GM21360 (cell line): ENCODE data around the gene ECE1.

Experiments used
- ATAC-seq: cut with Tn5 transposase; IDR thresholded peaks from one replicate; pipeline ENCODE4 v1.9.1; 2021; ENCODE audit warnings: mild to moderate bottlenecking, moderate library complexity; ENCODE audit not compliant: unreplicated experiment

Gene ECE1

DNA sequence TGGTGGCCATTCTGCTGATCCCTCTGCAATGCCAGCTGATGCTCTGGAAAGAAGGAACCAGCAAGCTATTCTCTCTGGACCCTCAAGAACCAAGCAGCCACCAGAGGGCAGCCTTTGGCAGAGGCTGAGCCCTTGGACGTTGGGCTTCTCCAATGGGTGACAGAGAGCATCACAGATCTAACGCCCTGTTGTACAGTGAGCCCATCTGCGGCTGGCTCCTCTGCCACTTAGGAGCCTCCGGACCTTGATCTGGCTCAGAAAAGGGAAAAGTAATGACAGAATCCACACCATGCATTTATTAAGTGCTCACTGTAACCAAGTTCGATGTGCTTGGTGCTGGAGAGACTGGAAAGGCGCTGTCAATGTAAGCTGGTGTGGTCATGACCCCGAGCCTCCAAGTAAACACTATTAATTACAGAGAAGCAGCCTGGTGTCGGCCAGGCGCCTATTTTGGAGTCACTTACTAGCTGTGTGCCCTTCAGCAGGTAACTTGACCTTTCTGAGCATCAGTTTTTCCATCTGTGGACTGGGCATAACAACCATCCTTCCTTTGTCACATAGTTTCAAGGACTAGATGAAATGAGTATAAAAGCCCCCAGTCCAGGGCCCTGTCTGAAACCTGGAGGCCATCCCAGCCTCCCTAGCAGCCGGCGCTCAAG, 34.9 kb downstream of the ECE1 start:
- ATAC-seq = no peak

DNA sequence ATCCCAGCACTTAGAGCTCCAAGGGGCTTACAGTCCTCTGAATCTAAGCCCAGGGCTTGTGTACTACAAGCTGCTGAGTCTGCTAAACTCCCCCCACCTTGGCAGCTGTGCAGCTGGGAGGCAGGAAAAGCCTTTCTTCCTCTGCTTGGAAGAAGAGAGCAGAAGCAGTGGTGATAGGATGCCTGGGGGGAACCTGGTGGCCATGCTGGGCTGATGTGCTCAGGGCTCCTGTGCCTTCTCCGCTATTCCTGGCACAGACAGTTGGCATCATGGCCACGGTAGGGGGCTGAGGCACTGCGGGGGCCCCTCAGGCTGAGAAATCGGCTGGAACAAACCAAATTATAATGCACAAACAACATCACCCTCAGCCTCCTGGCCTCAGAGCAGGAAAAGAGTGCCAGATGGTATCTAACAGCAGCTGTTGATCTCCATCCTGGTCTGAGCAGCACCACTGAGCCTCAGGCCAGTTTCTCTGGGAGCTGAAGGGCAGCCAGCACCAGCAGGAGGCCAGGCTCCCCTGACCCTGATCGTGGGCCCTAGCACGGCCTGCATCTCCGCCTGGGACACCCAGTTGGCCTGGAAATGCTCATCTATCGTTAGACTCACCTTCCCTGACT, 35.8 kb downstream of the ECE1 start:
- no peak for ATAC-seq

DNA sequence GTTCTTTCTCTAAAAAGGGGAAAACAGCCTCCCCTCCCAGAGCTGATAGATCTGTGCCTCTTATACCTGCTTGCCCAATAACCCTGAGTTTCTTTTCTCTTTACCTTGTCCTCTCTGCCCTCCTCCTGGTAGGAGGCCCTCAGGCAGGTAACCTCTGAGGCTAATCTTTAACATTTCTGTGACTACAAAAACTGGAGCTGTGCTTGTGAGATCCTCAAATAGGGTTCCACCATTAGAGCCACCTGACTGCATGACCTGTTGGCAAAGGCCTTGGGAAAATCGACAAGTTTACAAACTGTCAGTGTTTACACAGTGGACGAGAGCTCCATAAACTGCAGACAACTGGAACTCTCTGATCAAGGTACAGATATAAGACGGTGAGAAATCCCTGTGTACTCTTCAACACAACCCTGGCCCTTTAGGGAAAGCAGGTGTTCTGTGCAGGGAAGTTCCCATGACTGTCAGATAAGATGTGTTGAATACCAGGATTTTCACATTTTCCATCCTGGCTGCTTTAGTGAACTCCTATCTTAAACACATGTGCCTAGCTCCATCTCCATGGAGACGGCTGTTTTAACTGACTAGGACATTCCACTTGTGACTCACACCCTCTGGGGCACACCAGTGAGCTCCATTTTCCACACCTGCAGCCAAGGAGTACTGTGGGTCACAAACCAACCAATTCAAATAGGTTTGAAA, 38.3 kb downstream of the ECE1 start:
- ATAC-seq = no peak

DNA sequence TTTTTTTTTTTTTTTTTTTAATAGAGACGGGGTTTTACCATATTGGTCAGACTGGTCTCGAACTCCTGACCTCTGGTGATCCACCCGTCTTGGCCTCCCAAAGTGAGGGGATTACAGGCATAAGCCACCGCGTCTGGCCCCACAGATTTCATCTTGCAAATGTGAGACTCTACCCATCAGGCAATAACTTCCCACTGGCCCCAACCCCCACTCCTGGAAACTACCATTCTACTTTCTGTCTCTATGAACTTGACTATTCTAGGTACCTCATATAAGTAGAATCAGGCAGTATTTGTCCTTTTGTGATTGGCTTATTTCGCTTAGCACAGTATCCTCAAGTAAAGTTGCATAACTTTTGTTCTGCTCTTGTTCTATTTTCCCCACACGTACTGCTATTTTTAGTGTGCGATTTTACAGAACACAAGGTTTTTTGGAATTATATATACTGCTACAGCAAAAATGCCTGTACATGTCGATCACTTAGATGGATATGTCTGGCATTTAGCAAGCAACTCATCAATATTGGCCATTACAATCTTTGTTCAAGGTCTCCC, 40.2 kb downstream of the ECE1 start:
- ATAC-seq = no peak

DNA sequence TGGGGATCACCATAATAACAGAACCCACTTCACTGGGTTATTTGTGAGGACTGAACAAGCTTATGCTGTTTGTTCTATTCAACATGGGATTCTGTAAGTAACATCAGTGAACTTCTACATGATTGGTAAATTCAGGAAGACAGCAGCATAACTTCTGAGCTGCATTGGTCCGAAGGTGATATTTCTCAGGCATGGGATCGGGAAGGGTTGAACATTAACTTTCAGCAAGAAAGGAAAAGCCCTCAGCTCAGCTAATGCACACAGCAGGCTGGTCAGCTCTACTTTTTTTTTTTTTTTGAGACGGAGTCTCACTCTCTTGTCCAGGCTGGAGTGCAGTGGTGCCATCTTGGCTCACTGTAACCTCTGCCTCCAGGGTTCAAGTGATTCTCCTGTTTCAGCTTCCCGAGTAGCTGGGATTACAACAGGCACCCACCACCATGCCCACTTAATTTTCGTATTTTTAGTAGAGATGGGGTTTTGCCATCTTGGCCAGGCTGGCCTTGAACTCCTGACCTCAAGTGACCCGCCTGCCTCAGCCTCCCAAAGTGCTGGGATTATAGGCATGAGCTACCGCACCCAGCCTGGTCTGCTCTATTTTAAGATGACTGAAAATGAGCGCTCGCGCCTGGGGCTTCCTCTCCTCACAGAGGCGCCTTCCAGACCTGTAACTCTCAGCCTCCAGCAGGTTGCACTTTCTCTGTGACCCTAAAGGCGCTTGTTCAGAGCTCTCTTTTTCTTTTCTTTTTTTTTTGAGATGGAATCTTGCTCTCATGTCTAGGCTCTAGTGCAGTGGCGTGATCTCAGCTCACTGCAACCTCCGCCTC, 42.2 kb downstream of the ECE1 start:
- ATAC-seq = no peak

DNA sequence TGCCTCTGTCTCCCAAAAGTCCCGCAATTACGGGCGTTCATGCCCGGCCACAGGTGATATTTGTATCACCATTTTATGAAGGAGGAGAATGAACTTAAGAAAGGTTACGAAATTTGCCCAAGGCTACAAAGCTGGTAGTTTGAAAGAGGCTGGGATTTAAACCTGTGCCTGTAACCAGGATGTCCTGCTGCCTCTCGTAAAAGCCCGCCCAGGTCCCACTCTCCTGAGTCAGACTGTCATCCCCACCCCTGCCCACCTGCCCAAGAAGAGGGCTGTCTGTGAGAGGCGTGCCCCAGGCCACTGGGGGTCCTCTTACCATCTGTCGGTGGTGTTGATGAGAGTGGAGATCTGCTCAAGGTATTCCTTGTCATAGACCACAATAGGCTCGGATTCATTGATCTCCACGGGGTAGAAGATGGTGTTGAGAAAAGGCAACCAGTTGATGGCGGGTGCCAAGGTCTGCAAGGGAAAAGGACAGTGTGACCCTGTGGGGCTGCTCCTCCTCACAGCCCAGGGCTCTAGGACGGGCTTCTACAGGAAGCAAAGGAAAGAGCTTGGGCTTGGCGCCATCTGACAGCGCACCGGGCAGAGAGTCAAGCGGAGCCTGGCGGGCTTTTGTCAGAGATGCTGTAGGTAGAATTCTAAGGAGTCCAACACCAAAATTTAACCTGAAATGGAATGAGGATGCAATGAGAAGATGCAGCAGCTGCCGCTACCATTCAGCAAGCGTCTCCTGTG, 43.2 kb downstream of the ECE1 start:
- ATAC-seq = no peak

DNA sequence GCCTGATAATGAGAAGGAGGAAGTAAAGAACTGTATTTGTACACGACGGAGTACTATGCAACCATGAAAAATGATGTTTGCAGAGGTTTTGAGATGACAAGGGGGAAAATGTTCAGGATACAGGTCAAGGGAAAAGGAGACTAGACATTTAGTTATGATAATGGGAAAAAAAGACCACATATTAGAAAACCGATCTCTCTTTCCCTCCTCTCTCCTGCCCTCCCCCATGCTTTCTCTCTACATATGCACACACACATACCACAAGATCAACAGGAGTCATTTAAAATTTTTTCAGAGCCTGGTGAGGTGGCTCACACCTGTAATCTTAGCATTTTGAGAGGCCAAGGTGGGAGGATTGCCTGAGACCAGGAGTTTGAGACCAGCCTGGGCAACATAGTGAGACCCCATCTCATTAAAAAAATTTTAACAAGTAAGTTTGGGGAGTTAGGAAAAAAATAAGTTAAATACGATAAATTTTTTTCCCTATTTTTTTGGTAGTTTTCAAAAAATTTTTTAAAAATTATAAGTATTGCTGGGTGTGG, 44.5 kb downstream of the ECE1 start:
- ATAC-seq = no peak

DNA sequence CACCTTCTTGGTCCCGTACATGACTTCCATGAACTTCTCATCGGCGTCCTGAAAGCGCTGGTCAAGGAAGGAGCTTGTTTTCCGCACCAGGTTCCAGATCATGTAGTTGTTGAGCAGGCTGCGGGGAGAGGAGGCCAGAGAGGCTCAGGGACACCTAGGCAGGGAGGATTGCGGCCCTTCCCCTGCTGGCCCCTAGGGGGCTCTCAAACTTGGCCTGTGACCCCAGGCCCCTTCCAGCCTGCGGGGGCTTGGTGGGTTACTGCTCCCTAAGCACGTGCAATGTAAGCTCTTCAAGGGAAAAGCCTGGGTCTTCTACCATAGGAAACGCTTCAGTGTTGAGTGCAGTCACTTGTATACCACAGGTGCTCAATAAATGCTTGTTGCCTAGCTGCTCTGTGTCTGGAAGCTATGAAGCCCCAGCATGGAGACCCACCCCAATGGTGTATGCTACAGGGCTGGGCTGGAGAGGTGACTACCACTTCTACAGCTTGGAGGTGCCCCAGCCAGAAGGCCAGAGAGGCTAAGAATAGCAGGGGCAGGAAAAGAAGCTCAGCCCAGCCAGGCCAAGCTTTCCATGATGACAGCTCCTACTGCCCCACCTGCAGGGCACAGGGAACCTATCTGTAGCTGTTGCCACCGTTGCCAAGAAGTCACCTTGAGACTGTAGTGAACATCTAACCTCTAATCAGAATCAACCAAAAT, 45.1 kb downstream of the ECE1 start:
- no peak for ATAC-seq

DNA sequence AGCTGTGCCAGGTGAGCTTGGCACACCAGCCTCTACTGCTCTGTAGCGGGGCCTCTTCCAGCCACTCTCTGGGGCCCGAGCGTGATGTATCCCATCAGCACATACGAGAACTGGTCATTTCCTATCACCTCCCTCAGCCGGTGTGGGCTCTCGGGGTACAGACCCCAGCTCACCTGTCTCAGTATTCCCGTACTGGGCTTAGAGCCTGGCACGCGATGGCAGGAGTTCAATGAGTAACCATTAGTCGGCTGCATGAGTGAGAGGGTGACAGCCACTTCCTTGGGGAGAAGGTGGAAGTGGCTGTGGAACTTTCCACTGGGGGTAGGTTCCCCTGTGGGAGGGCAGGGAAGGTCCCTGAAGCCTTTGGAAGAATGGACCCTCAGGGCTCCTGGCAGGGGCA, 46.1 kb downstream of the ECE1 start:
- ATAC-seq = no peak

DNA sequence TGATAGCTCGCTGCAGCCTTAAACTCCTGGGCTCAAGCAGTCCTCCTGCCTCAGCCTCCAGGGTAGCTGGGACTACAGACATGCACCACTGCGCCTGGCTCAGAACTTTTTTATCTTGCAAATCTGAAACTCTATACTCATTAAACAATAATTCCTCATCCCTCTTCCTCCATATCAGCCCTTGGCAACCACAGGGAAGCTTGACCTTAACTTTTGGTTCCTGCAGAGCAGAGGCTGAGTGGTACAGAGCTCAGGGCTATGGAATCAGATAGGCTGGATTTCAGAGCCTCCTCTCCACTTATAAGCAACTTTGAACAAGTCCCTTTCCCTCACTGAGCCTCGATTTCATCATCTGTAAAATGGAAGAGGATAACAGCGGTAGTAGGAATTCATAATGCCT, 47.4 kb downstream of the ECE1 start:
- ATAC-seq = no peak

DNA sequence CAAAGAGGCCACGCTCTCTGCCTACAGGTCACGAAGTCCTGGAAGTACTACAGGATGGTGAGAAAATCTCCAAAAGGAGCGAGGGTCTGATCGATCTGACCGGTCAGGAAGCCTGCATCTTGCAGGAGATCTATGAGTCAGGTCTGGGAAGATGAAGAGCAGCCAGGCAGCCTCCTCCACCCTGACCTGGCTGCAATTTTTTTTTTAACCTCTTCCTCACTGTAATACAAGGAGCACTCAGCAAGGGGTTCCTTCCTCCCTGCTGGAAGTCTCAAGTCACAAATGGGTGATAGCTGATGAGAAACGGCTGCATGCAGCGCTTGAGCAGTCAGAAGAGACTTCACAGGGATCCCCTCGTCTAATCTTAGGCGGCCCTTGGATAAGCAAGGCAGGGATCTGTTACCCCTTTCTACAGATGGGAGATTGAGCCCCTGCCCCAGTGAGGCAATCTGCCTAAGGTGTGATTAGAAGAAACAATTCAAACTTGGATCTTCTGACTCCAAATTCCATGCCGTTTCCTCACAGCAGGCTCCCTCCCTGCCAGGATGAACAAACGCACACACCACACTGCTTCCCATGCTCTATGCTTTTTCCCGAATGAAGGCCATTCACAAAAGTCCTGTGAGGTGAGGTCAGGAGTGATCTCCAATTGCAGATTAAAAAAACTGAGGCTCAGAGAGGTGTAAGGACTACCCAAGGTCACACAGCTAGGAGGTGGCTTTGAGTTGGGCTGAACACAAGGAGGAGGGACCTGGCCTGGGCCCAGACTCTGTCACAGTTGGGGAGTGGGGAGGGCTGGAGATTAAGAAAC, 48.3 kb downstream of the ECE1 start:
- no peak for ATAC-seq

DNA sequence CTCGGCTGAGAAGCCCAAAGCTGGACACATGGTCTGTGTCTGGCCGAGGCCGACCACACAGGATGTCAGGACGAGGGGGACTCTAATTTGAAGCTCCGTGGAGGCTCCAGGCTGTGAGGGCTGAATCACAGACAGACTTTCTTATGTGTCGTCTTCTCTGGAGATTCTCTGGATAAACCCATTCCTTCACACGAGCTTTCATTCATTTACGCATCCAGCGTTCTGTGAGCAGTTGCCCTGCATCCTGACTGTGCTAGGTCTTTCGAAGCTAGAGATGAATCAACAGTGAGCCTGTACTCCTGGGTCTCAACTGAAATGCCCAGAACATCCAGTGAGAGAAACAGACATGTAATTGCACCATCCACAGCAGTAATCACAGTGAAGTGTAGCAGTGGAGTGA, 49.6 kb downstream of the ECE1 start:
- ATAC-seq = no peak

DNA sequence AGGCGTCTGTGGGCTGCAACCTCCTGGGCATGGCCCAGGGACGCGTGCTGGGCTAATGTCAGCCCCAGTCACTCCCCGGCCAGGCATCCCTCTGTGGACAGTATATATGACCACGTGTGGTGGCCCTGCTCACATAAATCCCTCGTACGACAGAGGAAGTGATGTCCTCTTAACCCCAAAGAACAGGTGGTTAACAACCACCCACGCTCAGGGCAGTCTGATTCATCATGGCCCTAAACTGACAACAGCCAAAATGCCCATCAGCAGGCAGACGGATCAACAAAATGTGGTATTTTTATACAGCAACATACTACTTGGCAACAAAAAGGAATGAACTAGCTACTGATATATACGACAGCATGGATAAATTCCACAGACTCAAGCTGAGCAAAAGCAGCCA, 51.0 kb downstream of the ECE1 start:
- no peak for ATAC-seq

DNA sequence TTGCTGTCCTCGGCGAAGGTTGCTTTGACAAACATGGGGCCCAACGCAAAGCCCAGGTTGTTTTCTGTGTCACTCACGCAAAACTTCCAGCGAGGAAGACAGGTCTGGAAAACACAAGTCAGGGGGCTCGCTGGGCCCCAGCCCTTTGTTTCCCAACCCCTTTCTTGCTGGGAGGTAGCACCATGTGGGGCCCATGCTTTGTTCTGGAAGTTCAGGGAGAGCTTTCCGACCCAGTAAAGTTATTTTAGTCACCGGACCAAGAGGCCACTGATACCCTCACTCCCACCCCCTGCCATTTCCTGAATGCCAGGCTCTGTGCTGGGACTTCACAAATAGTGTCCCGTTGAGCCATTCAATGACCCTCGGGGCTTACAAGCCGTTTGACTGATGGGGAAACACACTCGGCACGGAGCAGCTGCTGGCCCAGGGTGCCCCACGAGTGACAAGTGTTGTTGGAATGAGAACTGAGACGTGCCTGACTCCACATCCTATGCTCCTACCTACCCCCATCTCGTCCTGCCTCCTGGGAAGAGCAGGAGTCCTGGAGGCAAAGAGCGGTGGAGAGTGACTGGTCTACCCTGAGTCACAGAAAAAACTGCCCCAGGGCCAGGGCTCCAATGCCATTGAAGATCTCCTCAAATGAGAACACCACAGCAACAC, 52.0 kb downstream of the ECE1 start:
- no peak for ATAC-seq

DNA sequence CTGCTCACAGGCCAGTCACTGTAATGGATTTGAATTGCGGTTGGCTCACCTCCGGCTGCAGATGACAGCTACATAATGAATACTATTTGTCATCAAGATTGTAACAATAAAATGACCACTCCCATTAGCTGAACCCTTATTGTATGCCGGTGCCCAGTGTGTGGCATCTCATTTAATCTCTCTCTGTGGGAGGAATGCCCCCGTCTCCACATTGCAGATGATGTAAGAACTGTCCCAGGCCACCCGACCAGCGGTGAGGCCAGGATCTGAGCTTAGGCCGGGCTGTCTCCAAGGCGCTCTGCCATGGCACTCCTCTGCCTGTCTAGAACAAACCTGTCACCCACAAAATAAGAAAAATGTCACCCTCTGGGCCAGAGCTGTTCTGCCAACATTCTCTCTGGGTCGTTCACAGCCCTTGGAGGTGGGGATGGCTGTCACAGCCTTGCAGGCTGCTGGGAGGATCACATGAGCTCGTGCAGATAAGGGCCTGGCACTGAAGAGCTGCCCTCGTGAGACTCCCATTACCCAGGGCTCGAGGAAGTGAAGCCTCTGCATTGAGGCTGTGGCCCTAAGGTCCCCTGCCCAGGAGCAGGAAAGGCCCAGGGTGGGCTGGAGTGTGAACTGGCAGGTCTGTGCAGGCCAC, 52.7 kb downstream of the ECE1 start:
- no peak for ATAC-seq

DNA sequence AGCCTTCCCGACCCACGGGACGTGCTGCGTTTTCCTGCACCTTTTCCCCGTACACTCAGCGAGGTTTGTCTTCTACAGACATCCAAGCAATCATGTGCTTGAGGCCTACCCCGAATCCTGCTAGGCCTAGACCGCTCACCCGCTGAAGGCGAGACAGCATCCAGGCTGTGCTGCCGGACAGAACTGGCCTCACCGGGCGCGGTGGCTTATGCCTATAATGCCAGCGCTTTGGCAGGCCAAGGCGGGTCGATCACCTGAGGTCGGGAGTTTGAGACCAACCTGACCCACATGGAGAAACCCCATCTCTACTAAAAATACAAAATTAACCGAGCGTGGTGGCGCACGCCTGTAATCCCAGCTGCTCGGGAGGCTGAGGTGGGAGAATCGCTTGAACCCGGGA, 54.1 kb downstream of the ECE1 start:
- no peak for ATAC-seq

DNA sequence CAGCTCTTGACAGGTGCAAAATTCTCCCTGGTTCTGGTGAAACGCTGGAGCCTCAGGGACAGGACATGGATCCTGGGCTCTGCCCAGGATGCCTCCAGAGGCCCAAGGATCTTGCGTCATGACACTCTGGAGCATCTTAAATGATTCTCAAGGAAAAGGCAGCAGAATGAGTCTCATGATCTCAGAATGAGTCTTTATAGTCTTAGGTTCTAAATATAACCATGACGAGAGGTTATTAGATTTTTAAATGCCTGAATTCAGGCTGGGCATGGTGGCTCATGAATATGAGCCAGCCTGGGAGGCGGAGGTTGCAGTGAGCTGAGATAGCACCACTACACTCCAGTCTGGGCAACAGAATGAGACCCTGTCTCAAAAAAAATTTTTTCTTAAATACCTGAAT, 55.5 kb downstream of the ECE1 start:
- ATAC-seq = no peak

DNA sequence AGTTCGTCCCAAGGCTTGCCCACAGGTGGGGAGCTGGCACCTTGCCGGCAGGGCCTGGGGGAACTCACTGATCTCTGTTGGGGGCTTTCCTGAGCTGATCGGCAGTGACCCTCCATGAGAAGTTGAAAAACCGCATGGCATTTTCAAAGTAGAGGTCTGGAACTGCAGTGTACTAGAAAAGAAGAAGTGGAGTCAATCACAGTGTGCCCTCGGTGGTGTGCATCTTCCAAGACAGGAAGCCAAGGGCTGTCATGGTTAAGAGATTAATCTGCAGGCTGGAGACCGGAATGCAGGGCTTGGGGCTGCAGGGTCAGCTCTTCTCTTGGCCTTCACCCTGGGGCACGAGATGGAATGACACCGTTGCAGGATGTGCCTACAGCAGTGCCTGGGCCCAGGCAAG, 56.8 kb downstream of the ECE1 start:
- no peak for ATAC-seq
